Caco-2 (cell line): ENCODE data around the gene RSF1. TPM values are rescaled to one million over a fixed set of nuclear protein-coding genes. Genes with fewer than 3 reads are reported as not detected.
A peak's percentile ranks its signal among the peaks of the same experiment; 100 is the strongest.
"Not testable (repeated sequence)": the region's sequence is repeated elsewhere in the genome, so short reads cannot be mapped to it uniquely, and the experiment has no call there.

ENCODE experiments used
- BruUV-seq: library from RNA; stranded (reverse); fragments of 400-500 nt; replicated peaks from 2 replicates; lab custom pipeline; 2021; lab: Mats Ljungman, UMichigan
- CTCF ChIA-PET: fragments of 300-600 bp; sonication (Branson Sonifier 250); formaldehyde crosslinking; loops from one replicate; lab custom pipeline; 2022; ENCODE audit warnings: antibody characterized with exemption; lab: Charles Lee
- POLR2A ChIA-PET: fragments of 300-600 bp; sonication (Branson Sonifier 250); formaldehyde crosslinking; loops from one replicate; lab custom pipeline; 2022; ENCODE audit warnings: antibody characterized with exemption; lab: Charles Lee
- DNase-seq, 2 experiments: peaks; one replicate each; pipeline versions ENCODE4 v3.0.0 to v3.0.0-alpha.2; 2020 to 2022
- H3K27me3 ChIP-seq: replicated peaks from 2 replicates; pipeline ENCODE4 v1.6.0; 2011; ENCODE audit warnings: low read length; ENCODE audit not compliant: control insufficient read depth, insufficient read depth
- H3K36me3 ChIP-seq: 2 replicates; pipeline ENCODE4 v1.5.1; 2011; ENCODE audit warnings: low read length; ENCODE audit not compliant: control insufficient read depth, insufficient read depth
- H3K4me1 ChIP-seq: fragments of 250-450 bp; sonication (Bioruptor Pico); 2 replicates; pipeline ENCODE4 v1.5.1; 2020; ENCODE audit warnings: mild to moderate bottlenecking
- H3K4me3 ChIP-seq: 2 replicates; pipeline ENCODE4 v1.5.1; 2011; ENCODE audit warnings: low read depth, mild to moderate bottlenecking, control low read depth, low read length
- H3K9me3 ChIP-seq: fragments of 250-450 bp; sonication (Bioruptor Pico); 2 replicates; pipeline ENCODE4 v1.5.1; 2020; ENCODE audit warnings: mild to moderate bottlenecking, moderate library complexity
- H3K27ac Mint-ChIP-seq: one replicate; pipeline ENCODE4 v1.8.0; 2022; ENCODE audit warnings: mixed read lengths; ENCODE audit not compliant: unreplicated experiment
- H3K27me3 Mint-ChIP-seq: one replicate; pipeline ENCODE4 v1.8.0; 2022; ENCODE audit warnings: mixed read lengths; ENCODE audit not compliant: insufficient read depth, unreplicated experiment
- H3K36me3 Mint-ChIP-seq: one replicate; pipeline ENCODE4 v1.8.0; 2022; ENCODE audit warnings: mild to moderate bottlenecking, mixed read lengths; ENCODE audit not compliant: insufficient read depth, unreplicated experiment
- H3K4me1 Mint-ChIP-seq: one replicate; pipeline ENCODE4 v1.8.0; 2022; ENCODE audit warnings: low read depth, mixed read lengths; ENCODE audit not compliant: unreplicated experiment
- H3K4me3 Mint-ChIP-seq: one replicate; pipeline ENCODE4 v1.8.0; 2022; ENCODE audit warnings: mild to moderate bottlenecking, moderate library complexity, mixed read lengths; ENCODE audit not compliant: unreplicated experiment
- H3K9me3 Mint-ChIP-seq: one replicate; pipeline ENCODE4 v1.8.0; 2022; ENCODE audit warnings: mixed read lengths; ENCODE audit not compliant: unreplicated experiment
- intact Hi-C: fragments of 100-400 bp; cut with micrococcal nuclease; formaldehyde crosslinking; loops from one replicate; pipeline ENCODE4 v1.10.0; 2022; ENCODE audit not compliant: unreplicated experiment
- total RNA-seq: library from RNA; stranded (reverse); gene quantifications from 2 replicates; pipeline ENCODE4 v1.2.3, GENCODE V29; 2022
- TF ChIP-seq, protein P1 (sequence below), 2 experiments: fragments of 200-600 bp in 1 of 2; IDR thresholded peaks; 1 replicate in 1 of 2; 2 replicates in 1 of 2; pipeline versions ENCODE4 v1.5.1 to v1.8.0; 2011 to 2022; ENCODE audit warnings: antibody characterized with exemption in 1 of 2, control low read depth in 1 of 2, inconsistent platforms in 1 of 2, low read depth in 1 of 2, low read length in 1 of 2, mild to moderate bottlenecking in 1 of 2, moderate library complexity in 1 of 2; ENCODE audit not compliant: insufficient read depth in 1 of 2, severe bottlenecking in 1 of 2, unreplicated experiment in 1 of 2

Gene RSF1
- total RNA-seq, 1 experiment from 2014 or later, result 121 TPM

DNA sequence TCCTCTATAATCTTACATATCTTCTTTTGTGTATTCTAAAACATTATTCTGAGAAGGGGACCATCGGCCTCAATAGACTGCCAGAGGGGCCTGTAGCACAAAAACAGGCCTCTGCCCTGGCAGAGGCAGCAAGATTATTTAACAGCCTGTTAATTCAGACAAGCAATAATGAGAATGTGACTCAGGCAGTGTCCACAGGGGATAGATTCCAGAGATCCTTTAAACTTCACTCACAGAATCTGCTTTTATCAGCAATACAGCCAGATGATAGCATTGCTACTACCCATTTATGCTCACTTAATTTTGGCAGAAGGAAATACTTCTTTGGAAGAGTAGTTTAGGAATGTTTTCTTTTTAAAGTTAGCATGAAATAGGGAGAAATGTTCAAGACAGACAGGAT, 45.3 kb upstream of the RSF1 start:
- Mint-ChIP-seq H3K4me3 (no peak overlapping the region), H3K27ac (no peak overlapping the region), H3K36me3 (peaks cover 22% of the 10 kb centered on the region), H3K4me1 (no peaks in the 10 kb centered on the region), H3K27me3 (no peaks in the 10 kb centered on the region), H3K9me3 (no peaks in the 10 kb centered on the region)
- Histone ChIP-seq H3K4me1 (no peaks in the 10 kb centered on the region), H3K9me3 (no peaks in the 10 kb centered on the region), H3K27me3 (no peaks in the 10 kb centered on the region), H3K4me3 (no peak overlapping the region), H3K36me3 (peaks cover 1% of the 10 kb centered on the region; the same call in 1 of the 2 replicates)
- POLR2A ChIA-PET, result no interaction called here
- TF ChIP-seq, protein P1, sequence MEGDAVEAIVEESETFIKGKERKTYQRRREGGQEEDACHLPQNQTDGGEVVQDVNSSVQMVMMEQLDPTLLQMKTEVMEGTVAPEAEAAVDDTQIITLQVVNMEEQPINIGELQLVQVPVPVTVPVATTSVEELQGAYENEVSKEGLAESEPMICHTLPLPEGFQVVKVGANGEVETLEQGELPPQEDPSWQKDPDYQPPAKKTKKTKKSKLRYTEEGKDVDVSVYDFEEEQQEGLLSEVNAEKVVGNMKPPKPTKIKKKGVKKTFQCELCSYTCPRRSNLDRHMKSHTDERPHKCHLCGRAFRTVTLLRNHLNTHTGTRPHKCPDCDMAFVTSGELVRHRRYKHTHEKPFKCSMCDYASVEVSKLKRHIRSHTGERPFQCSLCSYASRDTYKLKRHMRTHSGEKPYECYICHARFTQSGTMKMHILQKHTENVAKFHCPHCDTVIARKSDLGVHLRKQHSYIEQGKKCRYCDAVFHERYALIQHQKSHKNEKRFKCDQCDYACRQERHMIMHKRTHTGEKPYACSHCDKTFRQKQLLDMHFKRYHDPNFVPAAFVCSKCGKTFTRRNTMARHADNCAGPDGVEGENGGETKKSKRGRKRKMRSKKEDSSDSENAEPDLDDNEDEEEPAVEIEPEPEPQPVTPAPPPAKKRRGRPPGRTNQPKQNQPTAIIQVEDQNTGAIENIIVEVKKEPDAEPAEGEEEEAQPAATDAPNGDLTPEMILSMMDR (IDR thresholded peaks at IDR 0.05; ENCODE audit: insufficient read depth in 1 of 2, low read depth in 1 of 2, low read length in 1 of 2, severe bottlenecking in 1 of 2, unreplicated experiment in 1 of 2), result no peak
- CTCF ChIA-PET, result no interaction called here
- intact Hi-C loops, result no loop called here
- DNase-seq, result no peak
- BruUV-seq, result no TSS peak

DNA sequence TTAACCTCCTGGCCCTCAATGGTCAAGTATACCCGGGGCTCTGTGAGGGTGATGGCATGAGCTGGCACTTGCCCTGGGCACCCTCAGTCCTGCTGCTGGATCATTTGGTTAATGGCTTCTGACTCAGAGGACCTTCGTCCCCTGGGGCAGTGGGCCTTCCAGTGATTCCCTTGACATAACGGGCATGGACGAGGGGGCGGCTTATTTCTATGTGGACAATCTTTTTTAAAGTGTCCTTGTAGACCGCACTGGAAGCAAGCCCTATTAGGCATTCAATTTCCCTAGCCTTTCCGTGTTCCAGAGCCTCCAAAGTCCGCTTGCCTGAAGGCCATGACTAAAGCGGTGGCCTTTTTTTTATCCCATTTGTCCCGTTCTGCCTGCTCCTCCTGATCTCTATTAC, 40.9 kb upstream of the RSF1 start:
- DNase-seq, POLR2A ChIA-PET, intact Hi-C loops: not testable (repeated sequence)

DNA sequence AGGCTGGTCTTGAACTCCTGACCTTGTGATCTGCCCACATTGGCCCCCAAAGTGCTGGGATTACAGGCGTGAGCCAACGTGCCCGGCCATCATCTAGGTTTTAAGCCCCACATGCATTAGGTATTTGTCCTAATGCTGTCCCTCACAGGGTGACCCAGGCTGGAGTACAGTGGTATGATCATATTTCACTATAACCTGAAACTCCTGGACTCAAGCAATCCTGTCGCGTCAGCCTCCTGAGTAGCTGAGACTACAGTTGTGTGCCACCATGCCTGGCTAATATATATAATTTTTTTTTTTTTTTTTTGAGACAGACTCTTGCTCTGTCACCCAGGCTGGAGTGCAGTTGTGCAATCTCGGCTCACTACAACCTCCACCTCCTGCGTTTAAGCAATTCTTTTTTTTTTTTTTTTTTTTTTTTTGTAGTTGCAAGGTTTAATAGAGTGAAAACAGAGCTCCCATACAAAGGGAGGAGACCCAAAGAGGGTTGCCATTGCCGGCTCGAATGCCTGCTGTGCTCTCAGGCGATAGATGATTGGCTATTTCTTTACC, 37.5 kb upstream of the RSF1 start:
- H3K27me3 Mint-ChIP-seq, H3K4me1 ChIP-seq, H3K4me3 Mint-ChIP-seq, H3K4me3 ChIP-seq, POLR2A ChIA-PET, DNase-seq, intact Hi-C loops, H3K27ac Mint-ChIP-seq, H3K27me3 ChIP-seq, H3K4me1 Mint-ChIP-seq, BruUV-seq: not testable (repeated sequence)
- CTCF ChIA-PET, result interaction anchor here (0.6 kb wide), 1 partner anchor 281 kb away, joined by 7 read pairs; the partner anchor contains the start of gene ALG8
- Histone ChIP-seq H3K9me3 (peaks cover 27% of the 10 kb centered on the region), H3K36me3 (peaks cover 12% of the 10 kb centered on the region)
- Mint-ChIP-seq H3K9me3 (peaks cover 26% of the 10 kb centered on the region), H3K36me3 (peaks cover 49% of the 10 kb centered on the region)

More for the DNA sequence above, 40.9 kb upstream of the RSF1 start:
- H3K4me3 Mint-ChIP-seq, H3K27me3 Mint-ChIP-seq, H3K4me3 ChIP-seq, H3K4me1 ChIP-seq, BruUV-seq, CTCF ChIA-PET, H3K4me1 Mint-ChIP-seq, H3K9me3 ChIP-seq, H3K27me3 ChIP-seq, H3K27ac Mint-ChIP-seq, H3K36me3 ChIP-seq: not testable (repeated sequence)
- H3K9me3 Mint-ChIP-seq, result peaks cover 12% of the 10 kb centered on the region
- H3K36me3 Mint-ChIP-seq, result peaks cover 22% of the 10 kb centered on the region

DNA sequence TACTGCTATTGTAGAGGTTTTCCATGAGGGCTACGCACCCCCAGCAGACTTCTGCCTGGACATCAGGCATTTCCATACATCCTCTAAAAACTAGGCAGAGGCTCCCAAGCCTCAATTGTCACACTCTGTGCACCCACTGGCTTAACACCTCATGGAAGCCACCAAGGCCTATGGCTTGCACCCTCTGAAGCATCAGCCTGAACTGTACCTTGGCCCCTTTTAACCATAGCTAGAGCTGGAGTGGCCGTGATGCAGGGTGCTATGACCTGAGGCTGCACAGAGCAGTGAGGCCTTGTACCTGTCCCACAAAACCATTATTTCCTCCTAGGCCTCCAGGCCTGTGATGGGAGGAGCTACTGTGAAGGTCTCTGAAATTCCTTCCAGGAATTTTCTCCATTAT, 34.3 kb upstream of the RSF1 start:
- H3K36me3 Mint-ChIP-seq, result peaks cover 67% of the 10 kb centered on the region
- H3K4me3 Mint-ChIP-seq, result no peak overlapping the region
- peaks cover 29% of the 10 kb centered on the region for H3K9me3 Mint-ChIP-seq
- DNase-seq, result peak in 1 of 2 experiments; percentile 45
- intact Hi-C loops, result no loop called here
- Histone ChIP-seq H3K4me3 (no peak overlapping the region), H3K9me3 (peaks cover 27% of the 10 kb centered on the region), H3K4me1 (no peaks in the 10 kb centered on the region), H3K27me3 (no peaks in the 10 kb centered on the region), H3K36me3 (peaks cover 12% of the 10 kb centered on the region)
- H3K27ac Mint-ChIP-seq, result no peak overlapping the region
- ChIA-PET POLR2A (no interaction called here), CTCF (no interaction called here)
- no TSS peak for BruUV-seq
- no peaks in the 10 kb centered on the region for H3K4me1 Mint-ChIP-seq
- TF ChIP-seq, protein P1 (IDR thresholded peaks at IDR 0.05; ENCODE audit: insufficient read depth in 1 of 2, low read depth in 1 of 2, low read length in 1 of 2, severe bottlenecking in 1 of 2, unreplicated experiment in 1 of 2), result no peak
- H3K27me3 Mint-ChIP-seq, result no peaks in the 10 kb centered on the region
